Measurements from ENCODE around the gene UBL4A. TPM values are rescaled to one million over a fixed set of nuclear protein-coding genes. Genes with fewer than 3 reads are reported as not detected.

UBL4A gene
- total RNA-seq, 1 experiment from 2014 or later: 37.4 TPM

DNA sequence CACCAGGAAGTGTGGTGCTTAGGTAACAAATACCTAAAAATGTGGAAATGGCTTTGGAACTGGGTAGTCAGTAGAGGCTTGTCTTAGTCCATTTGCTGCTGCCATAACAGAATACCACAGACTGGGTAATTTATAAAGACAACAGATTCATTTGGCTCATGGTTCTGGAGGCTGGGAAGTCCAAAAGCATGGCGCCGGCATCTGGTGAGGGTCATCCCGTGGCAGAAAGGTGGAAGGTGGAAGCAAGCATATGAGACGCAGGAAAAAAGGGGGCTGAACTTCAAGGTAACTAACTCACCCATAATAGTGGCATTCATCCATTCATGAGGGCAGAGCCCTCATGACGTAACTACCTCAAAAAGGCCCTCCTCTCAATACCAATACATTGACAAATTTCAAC, 23.0 kb upstream of the UBL4A start (continued):
- TF ChIP-seq, protein P1, sequence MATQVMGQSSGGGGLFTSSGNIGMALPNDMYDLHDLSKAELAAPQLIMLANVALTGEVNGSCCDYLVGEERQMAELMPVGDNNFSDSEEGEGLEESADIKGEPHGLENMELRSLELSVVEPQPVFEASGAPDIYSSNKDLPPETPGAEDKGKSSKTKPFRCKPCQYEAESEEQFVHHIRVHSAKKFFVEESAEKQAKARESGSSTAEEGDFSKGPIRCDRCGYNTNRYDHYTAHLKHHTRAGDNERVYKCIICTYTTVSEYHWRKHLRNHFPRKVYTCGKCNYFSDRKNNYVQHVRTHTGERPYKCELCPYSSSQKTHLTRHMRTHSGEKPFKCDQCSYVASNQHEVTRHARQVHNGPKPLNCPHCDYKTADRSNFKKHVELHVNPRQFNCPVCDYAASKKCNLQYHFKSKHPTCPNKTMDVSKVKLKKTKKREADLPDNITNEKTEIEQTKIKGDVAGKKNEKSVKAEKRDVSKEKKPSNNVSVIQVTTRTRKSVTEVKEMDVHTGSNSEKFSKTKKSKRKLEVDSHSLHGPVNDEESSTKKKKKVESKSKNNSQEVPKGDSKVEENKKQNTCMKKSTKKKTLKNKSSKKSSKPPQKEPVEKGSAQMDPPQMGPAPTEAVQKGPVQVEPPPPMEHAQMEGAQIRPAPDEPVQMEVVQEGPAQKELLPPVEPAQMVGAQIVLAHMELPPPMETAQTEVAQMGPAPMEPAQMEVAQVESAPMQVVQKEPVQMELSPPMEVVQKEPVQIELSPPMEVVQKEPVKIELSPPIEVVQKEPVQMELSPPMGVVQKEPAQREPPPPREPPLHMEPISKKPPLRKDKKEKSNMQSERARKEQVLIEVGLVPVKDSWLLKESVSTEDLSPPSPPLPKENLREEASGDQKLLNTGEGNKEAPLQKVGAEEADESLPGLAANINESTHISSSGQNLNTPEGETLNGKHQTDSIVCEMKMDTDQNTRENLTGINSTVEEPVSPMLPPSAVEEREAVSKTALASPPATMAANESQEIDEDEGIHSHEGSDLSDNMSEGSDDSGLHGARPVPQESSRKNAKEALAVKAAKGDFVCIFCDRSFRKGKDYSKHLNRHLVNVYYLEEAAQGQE (IDR thresholded peaks at IDR 0.05; ENCODE audit: low read depth): no peak
- TF ChIP-seq ELF1 (IDR thresholded peaks at IDR 0.05; ENCODE audit: borderline replicate concordance, low read depth) (no peak), SRF (IDR thresholded peaks at IDR 0.05; ENCODE audit: low read depth) (no peak), POLR2AphosphoS5 (IDR thresholded peaks at IDR 0.05; ENCODE audit: low read depth, low read length) (no peak), ATF3 (IDR thresholded peaks at IDR 0.05) (no peak)

DNA sequence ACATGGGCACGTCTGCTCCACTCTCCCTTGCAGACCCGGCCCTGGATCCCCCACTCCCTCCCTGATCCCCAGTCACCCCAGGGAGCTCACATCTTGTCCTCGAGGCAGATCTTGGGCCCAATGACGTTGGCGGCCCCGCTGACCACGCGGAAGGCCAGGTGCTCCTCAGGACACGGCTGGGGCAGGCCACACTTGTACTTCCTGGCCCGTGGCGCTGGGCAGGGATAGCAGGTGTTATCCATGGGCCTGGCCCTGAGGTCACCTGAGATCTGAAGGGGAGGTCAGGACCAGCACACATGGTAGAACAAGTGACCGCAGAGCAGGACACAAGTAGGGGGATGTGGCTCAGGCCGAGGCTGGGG, 21.9 kb upstream of the UBL4A start:
- RAD21 ChIA-PET (ENCODE audit: low non-redundant PET in 1 of 2, low total read pairs in 2 of 2, uncharacterized antibody in 2 of 2, unreplicated experiment in 2 of 2): no interaction called here
- TF ChIP-seq SP1 (IDR thresholded peaks at IDR 0.05; ENCODE audit: low read depth) (no peak), TCF7L2 (IDR thresholded peaks at IDR 0.05; ENCODE audit: borderline replicate concordance, extremely low read depth, insufficient read depth, insufficient read length) (no peak), CEBPB (IDR thresholded peaks at IDR 0.05; ENCODE audit: low read depth) (no peak), ELF1 (IDR thresholded peaks at IDR 0.05; ENCODE audit: borderline replicate concordance, low read depth) (no peak), RAD21 (IDR thresholded peaks at IDR 0.05; ENCODE audit: low read depth) (no peak), JUND (IDR thresholded peaks at IDR 0.05) (no peak), EZH2 (IDR thresholded peaks at IDR 0.05) (no peak), ZBTB33 (IDR thresholded peaks at IDR 0.05; ENCODE audit: extremely low read depth, insufficient replicate concordance, low read length) (no peak), ZFX (IDR thresholded peaks at IDR 0.05) (no peak), YY1 (IDR thresholded peaks at IDR 0.05; ENCODE audit: extremely low read depth, insufficient replicate concordance, low read depth, low read length) (no peak), SIN3A (IDR thresholded peaks at IDR 0.05; ENCODE audit: low read depth) (no peak)
- TF ChIP-seq, protein P1 (IDR thresholded peaks at IDR 0.05; ENCODE audit: low read depth): no peak

More for the DNA sequence above, 21.9 kb upstream of the UBL4A start:
- no peak overlapping the region for H2AFZ ChIP-seq (ENCODE audit: low read depth, low read length, poor library complexity, severe bottlenecking)
- H3K4me3 ChIP-seq (replicated peaks in 1 of 2; ENCODE audit: low read depth in 1 of 2, low read length in 2 of 2): no peak overlapping the region
- ATAC-seq (no peak), DNase-seq (ENCODE audit: low read depth, low spot score) (no peak)
- intact Hi-C loops (cut with micrococcal nuclease): no loop called here
- H3K9ac ChIP-seq (ENCODE audit: low read length): no peak overlapping the region
- no peak overlapping the region for H3K4me2 ChIP-seq (ENCODE audit: low read length)
- CTCF ChIA-PET: no interaction called here
- H3K4me1 ChIP-seq (ENCODE audit: control insufficient read depth in 1 of 2, insufficient read depth in 2 of 2, low read length in 2 of 2): peaks cover 0 to 5% of the 10 kb centered on the region in 2 experiments; a peak in 1 of 4 replicates
- no peak overlapping the region for H3K27ac ChIP-seq (ENCODE audit: low read depth, low read length)
- H3K9me2 ChIP-seq (ENCODE audit: insufficient read depth): no peaks in the 10 kb centered on the region
- POLR2A ChIA-PET: no interaction called here
- no peaks in the 10 kb centered on the region for H4K20me1 ChIP-seq (ENCODE audit: insufficient read depth)
- no TSS peak for BruUV-seq (replicated peaks)
- no peaks in the 10 kb centered on the region for H3K79me2 ChIP-seq (ENCODE audit: insufficient read depth, low read length)
- no peaks in the 10 kb centered on the region for H3K9me3 ChIP-seq (ENCODE audit: control insufficient read depth in 1 of 2, insufficient read depth in 1 of 2, low read depth in 1 of 2, low read length in 2 of 2)
- no peaks in the 10 kb centered on the region for H3K27me3 ChIP-seq (ENCODE audit: insufficient read depth, low read length)
- H3K36me3 ChIP-seq (ENCODE audit: control insufficient read depth in 1 of 2, insufficient read depth in 2 of 2, low read length in 2 of 2): no peaks in the 10 kb centered on the region
